ENCODE data around the gene THADA.

DNA sequence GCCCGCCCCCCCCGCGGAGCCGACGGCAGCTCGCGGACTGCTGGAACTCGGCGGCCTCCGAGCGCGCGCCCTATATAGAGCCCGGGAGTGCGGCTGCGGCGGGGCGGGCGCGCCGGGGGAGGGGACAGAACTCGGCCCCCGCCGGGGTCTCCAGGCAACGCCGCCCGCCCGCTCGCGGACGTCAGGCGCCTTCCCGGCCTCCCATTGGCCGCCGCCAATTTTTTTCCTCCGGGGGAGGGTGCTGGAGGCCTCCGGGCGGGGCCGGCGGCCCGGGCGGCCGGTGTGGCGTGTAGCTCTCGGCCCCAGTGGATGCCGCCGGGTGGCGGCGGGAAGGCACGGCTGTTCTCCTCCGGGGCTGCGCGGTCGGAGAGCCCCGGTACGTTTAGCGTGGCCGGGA, 369.3 kb downstream of the THADA start, which contains the start of gene ZFP36L2:
- TF ChIP-seq, protein P1, sequence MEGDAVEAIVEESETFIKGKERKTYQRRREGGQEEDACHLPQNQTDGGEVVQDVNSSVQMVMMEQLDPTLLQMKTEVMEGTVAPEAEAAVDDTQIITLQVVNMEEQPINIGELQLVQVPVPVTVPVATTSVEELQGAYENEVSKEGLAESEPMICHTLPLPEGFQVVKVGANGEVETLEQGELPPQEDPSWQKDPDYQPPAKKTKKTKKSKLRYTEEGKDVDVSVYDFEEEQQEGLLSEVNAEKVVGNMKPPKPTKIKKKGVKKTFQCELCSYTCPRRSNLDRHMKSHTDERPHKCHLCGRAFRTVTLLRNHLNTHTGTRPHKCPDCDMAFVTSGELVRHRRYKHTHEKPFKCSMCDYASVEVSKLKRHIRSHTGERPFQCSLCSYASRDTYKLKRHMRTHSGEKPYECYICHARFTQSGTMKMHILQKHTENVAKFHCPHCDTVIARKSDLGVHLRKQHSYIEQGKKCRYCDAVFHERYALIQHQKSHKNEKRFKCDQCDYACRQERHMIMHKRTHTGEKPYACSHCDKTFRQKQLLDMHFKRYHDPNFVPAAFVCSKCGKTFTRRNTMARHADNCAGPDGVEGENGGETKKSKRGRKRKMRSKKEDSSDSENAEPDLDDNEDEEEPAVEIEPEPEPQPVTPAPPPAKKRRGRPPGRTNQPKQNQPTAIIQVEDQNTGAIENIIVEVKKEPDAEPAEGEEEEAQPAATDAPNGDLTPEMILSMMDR (IDR thresholded peaks at IDR 0.05) = peak in 3 of 6 experiments; percentile 5 to 35 (median 18)
- peak; percentile 84 to 98 for TF ChIP-seq POLR2AphosphoS5 (IDR thresholded peaks at IDR 0.05)

Measured in upper lobe of left lung (tissue), 4 donors.